ENCODE measurements around the gene ADAMTS8.
"Not testable (repeated sequence)": the region's sequence is repeated elsewhere in the genome, so short reads cannot be mapped to it uniquely, and the experiment has no call there.

ADAMTS8 gene

DNA sequence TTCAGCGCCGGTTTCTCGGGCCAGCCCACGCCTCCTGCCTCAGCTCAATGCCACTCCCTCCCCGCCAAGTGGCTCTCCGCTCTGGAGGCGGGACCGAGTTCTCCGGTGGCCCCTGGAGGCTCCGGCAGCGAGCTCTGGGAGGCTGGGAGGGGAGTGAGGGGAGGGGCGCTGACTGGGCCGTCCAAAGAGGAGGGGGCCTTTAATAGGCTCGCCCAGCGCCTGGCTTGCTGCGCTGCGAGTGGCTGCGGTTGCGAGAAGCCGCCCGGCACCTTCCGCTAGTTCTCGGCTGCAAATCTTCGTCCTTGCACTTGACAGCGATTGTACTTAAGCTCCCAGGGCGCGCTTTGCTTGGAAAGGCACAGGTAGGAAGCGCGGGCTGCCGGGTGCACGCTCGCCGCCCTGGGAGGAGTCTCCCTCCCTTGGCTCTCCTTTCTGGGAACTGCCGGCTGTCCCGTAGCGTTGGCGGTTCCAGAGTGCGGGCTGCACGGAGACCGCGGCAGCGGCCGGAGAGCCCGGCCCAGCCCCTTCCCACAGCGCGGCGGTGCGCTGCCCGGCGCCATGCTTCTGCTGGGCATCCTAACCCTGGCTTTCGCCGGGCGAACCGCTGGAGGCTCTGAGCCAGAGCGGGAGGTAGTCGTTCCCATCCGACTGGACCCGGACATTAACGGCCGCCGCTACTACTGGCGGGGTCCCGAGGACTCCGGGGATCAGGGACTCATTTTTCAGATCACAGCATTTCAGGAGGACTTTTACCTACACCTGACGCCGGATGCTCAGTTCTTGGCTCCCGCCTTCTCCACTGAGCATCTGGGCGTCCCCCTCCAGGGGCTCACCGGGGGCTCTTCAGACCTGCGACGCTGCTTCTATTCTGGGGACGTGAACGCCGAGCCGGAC, 20.3 kb upstream of the ADAMTS8 start, which contains the start of gene ADAMTS15:
TSS of gene ADAMTS15 (plus strand) at position 230 of the 894 bp plus-strand sequence. CDS start at position 559, 329 bp downstream.
- Histone ChIP-seq H3K9me3 (ENCODE audit: insufficient read depth, low read depth, low read length) (no peaks in the 10 kb centered on the region), H3K27ac (ENCODE audit: low read depth, low read length) (no peak within 1 kb of the TSS), H3K4me1 (ENCODE audit: insufficient read depth, low read length) (no peaks in the 10 kb centered on the region), H3K9ac (ENCODE audit: low read depth, low read length) (0 out of 2 replicates have a peak within 1 kb of the TSS, but pooled peaks have one; percentile 8), H3K36me3 (ENCODE audit: insufficient read depth, low read length) (no peaks in the 10 kb centered on the region), H3K27me3 (ENCODE audit: insufficient read depth, low read length) (peaks cover 77% of the 10 kb centered on the region), H3K4me3 (ENCODE audit: low read length) (peak within 1 kb of the TSS; percentile 59)
- under 1% methylated on average over 75 of the region's 75 CpGs for WGBS

DNA sequence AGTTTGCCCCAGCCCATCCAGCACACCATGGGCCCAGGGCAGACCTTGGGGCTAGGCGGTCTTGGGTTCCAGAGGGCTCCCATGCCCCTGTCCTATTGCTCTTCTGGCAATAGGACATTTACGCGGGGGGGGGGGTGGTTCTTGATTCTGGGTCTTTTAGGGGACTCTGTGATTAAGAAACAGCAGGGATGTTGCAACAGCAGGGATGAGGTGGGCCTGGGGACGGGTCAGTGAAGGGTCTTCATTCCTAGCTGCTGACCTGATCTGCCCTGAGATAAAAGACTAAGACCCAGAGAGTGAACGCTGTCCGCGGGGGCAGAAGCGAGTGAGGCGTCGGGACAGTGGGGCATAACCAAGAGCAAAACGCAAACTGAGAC, 19.6 kb upstream of the ADAMTS8 start:
- Histone ChIP-seq H3K36me3 (ENCODE audit: insufficient read depth, low read length) (no peaks in the 10 kb centered on the region), H3K27me3 (ENCODE audit: insufficient read depth, low read length) (peaks cover 71% of the 10 kb centered on the region), H3K9me3 (ENCODE audit: insufficient read depth, low read depth, low read length) (no peaks in the 10 kb centered on the region), H3K4me3 (ENCODE audit: low read length) (peak overlapping the region; percentile 59), H3K4me1 (ENCODE audit: insufficient read depth, low read length) (no peaks in the 10 kb centered on the region), H3K27ac (ENCODE audit: low read depth, low read length) (no peak overlapping the region), H3K9ac (ENCODE audit: low read depth, low read length) (no peak overlapping the region)
- WGBS, result 11% methylated on average over 11 of the region's 11 CpGs

DNA sequence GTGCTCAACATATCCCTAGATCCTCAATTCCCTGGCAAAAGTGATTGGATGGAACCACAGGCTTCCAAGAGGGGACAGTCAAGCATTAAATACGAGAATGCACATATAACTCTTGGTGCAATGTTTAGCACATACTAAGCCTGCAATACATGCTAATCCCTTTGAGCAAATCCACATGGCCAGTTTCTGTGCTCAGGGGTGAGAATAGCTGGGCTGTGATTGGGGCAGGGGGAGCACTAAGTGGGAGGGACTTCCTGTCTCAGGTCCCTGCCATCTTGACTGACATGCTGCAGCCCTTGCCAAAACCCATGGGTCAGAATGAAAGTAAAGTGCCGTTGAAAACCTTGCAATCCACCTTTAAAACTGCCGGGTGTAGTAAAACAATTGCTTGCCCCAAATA, 17.4 kb upstream of the ADAMTS8 start:
- H3K4me3 ChIP-seq (ENCODE audit: low read length), result no peak overlapping the region
- H3K9me3 ChIP-seq (ENCODE audit: insufficient read depth, low read depth, low read length), result no peaks in the 10 kb centered on the region
- H3K27me3 ChIP-seq (ENCODE audit: insufficient read depth, low read length), result peaks cover 52% of the 10 kb centered on the region
- 92% methylated on average over 3 of the region's 3 CpGs for WGBS
- no peaks in the 10 kb centered on the region for H3K36me3 ChIP-seq (ENCODE audit: insufficient read depth, low read length)
- no peaks in the 10 kb centered on the region for H3K4me1 ChIP-seq (ENCODE audit: insufficient read depth, low read length)
- H3K9ac ChIP-seq (ENCODE audit: low read depth, low read length), result no peak overlapping the region
- H3K27ac ChIP-seq (ENCODE audit: low read depth, low read length), result no peak overlapping the region

DNA sequence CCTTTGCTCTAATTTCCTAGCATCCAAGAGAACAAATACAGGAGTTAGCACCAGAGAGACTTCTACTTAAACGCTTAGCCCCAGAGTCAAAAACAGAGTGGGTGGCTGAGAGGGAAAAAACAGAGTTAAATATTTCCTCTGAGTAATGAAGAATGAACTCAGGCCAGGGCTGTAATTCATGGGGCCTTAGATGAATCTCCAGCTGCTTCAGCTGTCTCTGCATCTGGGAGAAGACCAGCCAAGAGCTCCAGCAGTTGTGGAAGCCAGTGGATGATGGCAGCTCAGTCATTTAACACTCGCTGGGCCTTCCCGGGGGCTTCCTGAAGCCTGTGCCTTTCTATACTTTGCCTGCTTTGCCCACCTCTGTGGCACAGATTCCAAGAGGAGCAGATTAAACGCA, 14.3 kb upstream of the ADAMTS8 start:
- no peak overlapping the region for H3K9ac ChIP-seq (ENCODE audit: low read depth, low read length)
- no peaks in the 10 kb centered on the region for H3K4me1 ChIP-seq (ENCODE audit: insufficient read depth, low read length)
- no peak overlapping the region for H3K27ac ChIP-seq (ENCODE audit: low read depth, low read length)
- no peak overlapping the region for H3K4me3 ChIP-seq (ENCODE audit: low read length)
- H3K27me3 ChIP-seq (ENCODE audit: insufficient read depth, low read length), result peaks cover 22% of the 10 kb centered on the region
- H3K9me3 ChIP-seq (ENCODE audit: insufficient read depth, low read depth, low read length), result no peaks in the 10 kb centered on the region
- no peaks in the 10 kb centered on the region for H3K36me3 ChIP-seq (ENCODE audit: insufficient read depth, low read length)
- WGBS, result 90% methylated on average over 4 of the region's 4 CpGs

DNA sequence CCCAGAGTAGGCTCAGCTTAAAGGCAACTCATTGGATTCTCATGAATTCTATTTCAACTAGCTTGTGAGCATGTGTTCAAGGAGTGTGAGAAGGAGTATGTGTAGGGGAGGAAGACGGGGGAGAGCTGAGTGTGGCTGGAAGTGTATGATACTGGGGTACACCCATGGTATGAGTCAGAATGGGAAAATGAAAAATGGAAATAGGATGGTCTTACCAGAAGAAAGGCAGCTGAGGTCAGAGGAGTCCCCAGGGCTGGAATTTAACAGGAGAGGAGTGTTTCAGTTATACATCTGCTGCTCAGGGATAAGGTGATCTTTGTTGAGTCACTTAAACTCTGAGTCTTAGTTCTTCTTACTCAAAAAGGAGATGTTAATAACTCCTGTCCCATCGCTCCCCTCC, 13.3 kb upstream of the ADAMTS8 start:
- Histone ChIP-seq H3K9ac (ENCODE audit: low read depth, low read length) (no peak overlapping the region), H3K9me3 (ENCODE audit: insufficient read depth, low read depth, low read length) (no peaks in the 10 kb centered on the region), H3K27me3 (ENCODE audit: insufficient read depth, low read length) (peaks cover 14% of the 10 kb centered on the region), H3K4me3 (ENCODE audit: low read length) (no peak overlapping the region), H3K36me3 (ENCODE audit: insufficient read depth, low read length) (no peaks in the 10 kb centered on the region), H3K4me1 (ENCODE audit: insufficient read depth, low read length) (no peaks in the 10 kb centered on the region), H3K27ac (ENCODE audit: low read depth, low read length) (no peak overlapping the region)
- 95% methylated on average over 1 of the region's 2 CpGs for WGBS

DNA sequence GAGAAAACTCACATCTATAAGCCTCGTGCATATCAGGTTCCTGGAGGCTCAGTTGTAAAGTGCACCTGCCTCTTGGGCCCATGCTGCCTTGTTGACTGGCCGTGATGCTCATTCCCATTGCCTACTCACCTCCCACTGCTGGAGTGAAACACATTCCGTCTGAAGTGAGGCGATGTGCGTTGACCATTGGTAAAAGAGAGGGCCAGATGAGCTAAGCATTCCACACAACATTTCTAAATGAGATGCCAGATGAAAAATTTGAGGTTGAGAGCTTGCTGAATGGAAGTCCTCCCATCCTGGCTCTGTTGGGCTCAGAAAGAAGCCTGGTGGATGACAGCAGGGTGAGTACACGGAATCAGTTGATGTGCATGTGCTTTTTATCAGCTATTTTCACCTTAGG, 11.5 kb upstream of the ADAMTS8 start:
- H3K27ac ChIP-seq (ENCODE audit: low read depth, low read length), result no peak overlapping the region
- H3K9ac ChIP-seq (ENCODE audit: low read depth, low read length), result no peak overlapping the region
- H3K4me1 ChIP-seq (ENCODE audit: insufficient read depth, low read length), result no peaks in the 10 kb centered on the region; the same call in 1 of the 2 replicates
- H3K36me3 ChIP-seq (ENCODE audit: insufficient read depth, low read length), result no peaks in the 10 kb centered on the region
- H3K4me3 ChIP-seq (ENCODE audit: low read length), result no peak overlapping the region
- H3K9me3 ChIP-seq (ENCODE audit: insufficient read depth, low read depth, low read length), result no peaks in the 10 kb centered on the region
- WGBS, result 85% methylated on average over 6 of the region's 6 CpGs
- H3K27me3 ChIP-seq (ENCODE audit: insufficient read depth, low read length), result 0 out of 2 replicates have a peak, but pooled peaks cover 3% of the 10 kb centered on the region

DNA sequence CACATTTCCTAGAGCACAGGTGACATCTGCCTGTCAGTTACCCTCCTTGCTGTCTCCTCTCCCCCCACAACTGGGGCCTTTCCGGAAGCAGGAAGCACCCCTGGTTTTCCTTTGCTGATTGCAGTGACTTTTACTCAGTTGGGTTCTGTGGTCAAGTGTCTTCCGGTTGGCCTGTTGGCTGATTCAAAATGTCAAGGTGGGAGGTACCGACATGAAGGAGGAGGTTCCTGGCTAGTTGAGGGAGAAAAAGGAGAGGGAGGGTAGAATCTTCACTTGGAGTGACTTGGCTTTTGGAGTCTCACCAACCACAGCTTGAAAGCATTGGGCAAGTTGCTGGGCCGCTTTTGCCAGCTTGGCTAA, 10.7 kb upstream of the ADAMTS8 start:
- WGBS, result 89% methylated on average over 4 of the region's 4 CpGs
- no peak overlapping the region for H3K27ac ChIP-seq (ENCODE audit: low read depth, low read length)

DNA sequence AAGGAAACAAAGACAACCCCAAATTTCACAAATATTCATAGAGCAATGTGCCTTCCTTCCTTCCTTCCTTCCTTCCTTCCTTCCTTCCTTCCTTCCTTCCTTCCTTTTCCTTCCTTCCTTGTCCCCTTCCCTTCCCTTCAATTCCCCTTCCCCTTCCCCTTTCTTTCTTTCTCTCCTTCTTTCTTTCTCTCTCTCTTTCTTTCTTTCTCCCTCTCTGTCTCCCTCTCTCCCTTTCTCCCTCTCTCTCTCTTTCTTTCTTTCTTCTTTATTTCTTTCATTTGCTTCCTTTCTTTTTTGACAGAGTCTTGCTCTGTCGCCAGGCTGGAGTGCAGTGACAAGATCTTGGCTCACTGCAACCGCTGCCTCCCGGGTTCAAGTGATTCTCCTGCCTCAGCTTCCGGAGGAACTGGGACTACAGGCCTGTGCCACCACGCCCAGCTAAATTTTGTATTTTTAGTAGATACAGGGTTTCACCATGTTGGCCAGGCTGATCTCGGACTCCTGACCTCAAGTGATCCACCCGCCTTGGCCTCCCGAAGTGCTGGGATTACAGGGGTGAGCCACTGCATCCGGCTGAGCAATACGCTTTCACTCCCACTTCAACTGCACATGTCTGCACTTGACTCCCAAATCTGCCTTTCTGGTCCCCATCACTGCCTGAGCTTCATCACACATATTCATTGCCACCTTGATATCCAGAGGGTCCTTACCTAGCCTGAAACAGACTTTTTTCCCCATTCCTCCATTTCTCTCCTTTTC, 10.2 kb upstream of the ADAMTS8 start:
- not testable (repeated sequence) for H3K4me1 ChIP-seq (ENCODE audit: insufficient read depth, low read length); H3K4me3 ChIP-seq (ENCODE audit: low read length); H3K9ac ChIP-seq (ENCODE audit: low read depth, low read length); H3K36me3 ChIP-seq (ENCODE audit: insufficient read depth, low read length); H3K27me3 ChIP-seq (ENCODE audit: insufficient read depth, low read length); H3K27ac ChIP-seq (ENCODE audit: low read depth, low read length); H3K9me3 ChIP-seq (ENCODE audit: insufficient read depth, low read depth, low read length)
- WGBS, result 95% methylated on average over 10 of the region's 10 CpGs

More for the DNA sequence above, 10.7 kb upstream of the ADAMTS8 start:
- Histone ChIP-seq H3K4me1 (ENCODE audit: insufficient read depth, low read length) (no peaks in the 10 kb centered on the region; the same call in 1 of the 2 replicates), H3K9ac (ENCODE audit: low read depth, low read length) (no peak overlapping the region), H3K27me3 (ENCODE audit: insufficient read depth, low read length) (0 out of 2 replicates have a peak, but pooled peaks cover 3% of the 10 kb centered on the region), H3K4me3 (ENCODE audit: low read length) (no peak overlapping the region), H3K36me3 (ENCODE audit: insufficient read depth, low read length) (no peaks in the 10 kb centered on the region), H3K9me3 (ENCODE audit: insufficient read depth, low read depth, low read length) (no peaks in the 10 kb centered on the region)

DNA sequence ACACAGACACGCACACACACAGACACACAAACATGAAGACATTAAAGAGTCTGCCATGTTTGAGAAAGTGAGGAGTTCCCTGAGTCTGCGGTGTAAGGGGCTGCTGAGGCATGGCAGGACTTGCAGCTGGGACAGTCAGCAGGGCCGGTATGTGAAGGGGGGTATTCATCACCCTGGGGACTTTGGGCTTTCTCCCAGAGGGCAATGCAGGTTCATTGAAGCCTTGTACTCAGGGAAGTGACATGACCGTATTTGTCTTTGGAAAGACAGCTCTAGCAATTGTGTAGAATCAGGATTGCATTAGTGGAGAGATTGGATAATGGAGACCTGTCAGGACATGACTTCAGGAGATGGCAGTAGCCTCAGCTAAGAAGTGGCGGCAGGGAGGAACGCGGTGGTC, 9.4 kb upstream of the ADAMTS8 start:
- Histone ChIP-seq H3K36me3 (ENCODE audit: insufficient read depth, low read length) (no peaks in the 10 kb centered on the region), H3K4me1 (ENCODE audit: insufficient read depth, low read length) (no peaks in the 10 kb centered on the region; the same call in 1 of the 2 replicates), H3K27ac (ENCODE audit: low read depth, low read length) (no peak overlapping the region), H3K9ac (ENCODE audit: low read depth, low read length) (no peak overlapping the region), H3K4me3 (ENCODE audit: low read length) (no peak overlapping the region), H3K9me3 (ENCODE audit: insufficient read depth, low read depth, low read length) (no peaks in the 10 kb centered on the region), H3K27me3 (ENCODE audit: insufficient read depth, low read length) (0 out of 2 replicates have a peak, but pooled peaks cover 2% of the 10 kb centered on the region)
- 88% methylated on average over 6 of the region's 7 CpGs for WGBS

DNA sequence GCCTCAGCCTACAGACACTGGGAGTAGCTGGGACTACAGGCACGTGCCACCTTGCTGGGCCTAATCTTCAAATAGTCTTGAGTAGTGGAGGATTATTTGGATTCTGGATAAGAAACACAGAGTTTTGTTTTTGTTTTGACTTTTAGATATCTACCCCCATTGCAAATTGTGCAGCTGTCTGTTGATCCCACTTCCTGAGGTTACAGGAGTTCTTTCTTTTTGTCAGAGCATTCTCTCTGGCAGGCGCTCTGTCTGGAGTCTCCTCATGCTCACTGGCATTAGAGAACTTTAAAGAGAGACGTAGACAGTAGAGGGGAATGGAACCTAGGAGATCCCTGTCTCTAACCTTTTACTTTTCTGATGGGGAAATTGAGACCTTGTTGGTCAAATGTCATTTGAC, 7.8 kb upstream of the ADAMTS8 start:
- Histone ChIP-seq H3K36me3 (ENCODE audit: insufficient read depth, low read length) (no peaks in the 10 kb centered on the region), H3K27me3 (ENCODE audit: insufficient read depth, low read length) (no peaks in the 10 kb centered on the region), H3K4me3 (ENCODE audit: low read length) (no peak overlapping the region), H3K27ac (ENCODE audit: low read depth, low read length) (no peak overlapping the region), H3K4me1 (ENCODE audit: insufficient read depth, low read length) (no peaks in the 10 kb centered on the region; the same call in 1 of the 2 replicates), H3K9ac (ENCODE audit: low read depth, low read length) (no peak overlapping the region), H3K9me3 (ENCODE audit: insufficient read depth, low read depth, low read length) (no peaks in the 10 kb centered on the region)
- WGBS, result 89% methylated on average over 3 of the region's 3 CpGs

DNA sequence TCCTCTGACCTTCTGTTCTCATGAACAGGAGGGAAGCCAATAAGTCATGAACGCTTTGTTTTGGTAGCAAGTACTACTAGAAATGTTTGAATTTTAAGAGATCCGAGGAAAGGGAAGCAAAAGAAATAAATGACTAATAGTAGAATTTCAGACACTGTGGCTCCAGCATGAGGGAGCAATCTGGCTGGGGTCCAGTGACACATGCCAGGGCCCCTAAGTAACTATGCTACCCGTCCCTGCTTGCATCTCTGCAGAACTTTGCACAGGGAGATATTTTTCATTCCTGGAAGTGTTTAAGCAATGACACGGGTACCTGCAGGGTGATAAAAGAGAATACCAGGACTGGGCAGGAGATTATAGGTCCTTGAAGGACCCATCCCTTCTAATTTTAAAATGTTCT, 7.3 kb upstream of the ADAMTS8 start:
- Histone ChIP-seq H3K27ac (ENCODE audit: low read depth, low read length) (no peak overlapping the region), H3K36me3 (ENCODE audit: insufficient read depth, low read length) (no peaks in the 10 kb centered on the region), H3K9me3 (ENCODE audit: insufficient read depth, low read depth, low read length) (no peaks in the 10 kb centered on the region), H3K4me1 (ENCODE audit: insufficient read depth, low read length) (no peaks in the 10 kb centered on the region; the same call in 1 of the 2 replicates), H3K27me3 (ENCODE audit: insufficient read depth, low read length) (peaks cover 1% of the 10 kb centered on the region; the same call in 1 of the 2 replicates), H3K9ac (ENCODE audit: low read depth, low read length) (no peak overlapping the region), H3K4me3 (ENCODE audit: low read length) (no peak overlapping the region)
- WGBS, result 90% methylated on average over 4 of the region's 4 CpGs

Measured in HUES64 (cell line).